GM19467 (cell line): ENCODE measurements around the gene SYT12.

Source experiments
- ATAC-seq: cut with Tn5 transposase; IDR thresholded peaks from one replicate; pipeline ENCODE4 v1.9.1; 2021; ENCODE audit warnings: mild to moderate bottlenecking, moderate library complexity; ENCODE audit not compliant: unreplicated experiment

Gene SYT12

DNA sequence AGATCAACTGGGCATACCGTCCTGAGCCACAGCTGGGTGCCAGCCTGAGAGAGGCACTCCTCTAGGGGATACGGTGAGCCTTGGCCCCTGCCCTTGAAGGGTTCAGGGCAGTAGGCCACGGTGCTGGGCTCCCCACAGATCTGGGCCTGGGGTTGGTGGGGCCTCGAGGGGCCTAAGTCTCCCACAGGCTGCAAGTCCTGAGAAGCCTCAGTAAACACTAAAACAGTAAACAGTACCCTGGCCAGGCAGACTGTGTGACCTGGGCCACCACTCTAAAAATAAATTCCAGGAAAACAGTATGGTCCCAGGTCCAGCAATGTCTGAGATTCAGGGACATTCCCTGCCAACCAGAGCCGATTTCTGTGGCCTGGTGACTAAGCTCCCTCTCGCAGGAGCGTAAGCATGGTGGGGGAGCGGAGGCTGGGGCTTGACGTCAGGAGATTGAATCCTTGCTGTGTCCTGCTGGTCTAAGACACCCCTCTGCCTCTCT is 31.5 kb downstream of the SYT12 start:
- ATAC-seq, result no peak

DNA sequence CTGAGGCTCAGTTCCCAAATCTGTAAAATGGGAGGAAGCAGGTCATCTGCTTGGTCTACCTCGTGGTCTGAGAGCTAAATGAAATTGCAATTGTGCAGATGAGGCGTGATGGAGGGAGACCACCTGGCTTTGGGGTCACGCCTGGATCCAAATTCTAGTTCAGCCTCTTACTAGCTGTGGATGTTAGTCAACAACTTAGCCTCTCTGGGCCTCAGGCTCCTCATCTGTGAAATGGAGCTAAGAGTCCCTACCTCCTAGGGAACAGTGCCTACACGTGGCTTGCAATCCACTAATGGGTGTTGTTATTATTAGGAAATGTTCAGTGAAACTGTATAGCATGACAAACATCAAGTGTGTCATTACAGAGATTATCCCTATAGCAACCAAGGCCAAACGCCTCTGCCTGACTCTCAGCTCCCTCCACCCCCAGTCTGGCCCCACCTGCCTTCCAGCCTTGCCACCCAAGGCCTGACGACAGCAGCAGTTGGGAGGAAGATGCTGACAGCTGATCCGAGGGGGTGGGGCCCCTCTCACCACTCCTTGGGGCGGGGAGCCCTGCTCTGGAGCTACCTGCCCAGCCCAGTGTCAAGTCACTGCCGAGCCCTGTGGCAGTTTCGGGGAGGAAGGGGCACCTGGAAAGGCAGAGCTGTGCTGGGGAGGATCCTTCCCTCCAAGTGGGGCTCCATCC is 32.0 kb downstream of the SYT12 start:
- ATAC-seq, result no peak

DNA sequence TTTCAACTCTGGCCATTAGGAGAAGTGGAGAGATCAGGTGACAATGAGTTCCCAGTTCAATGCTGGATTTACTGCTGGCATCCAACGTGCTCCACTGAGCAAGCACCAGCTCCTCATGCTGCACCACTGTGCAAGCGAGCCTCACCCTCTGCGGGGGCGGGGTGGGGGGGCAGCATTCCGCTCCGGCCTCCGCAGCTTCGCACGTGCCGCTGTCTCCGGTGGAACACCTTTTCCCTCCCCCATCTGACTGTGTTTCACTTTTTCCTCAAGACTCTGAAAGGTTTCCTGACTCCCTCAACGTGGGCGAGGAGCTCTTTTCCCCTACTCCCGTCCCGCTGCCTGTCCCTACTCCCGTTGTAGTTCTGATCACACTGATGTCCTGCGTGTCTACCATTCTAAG is 32.9 kb downstream of the SYT12 start:
- no peak for ATAC-seq

DNA sequence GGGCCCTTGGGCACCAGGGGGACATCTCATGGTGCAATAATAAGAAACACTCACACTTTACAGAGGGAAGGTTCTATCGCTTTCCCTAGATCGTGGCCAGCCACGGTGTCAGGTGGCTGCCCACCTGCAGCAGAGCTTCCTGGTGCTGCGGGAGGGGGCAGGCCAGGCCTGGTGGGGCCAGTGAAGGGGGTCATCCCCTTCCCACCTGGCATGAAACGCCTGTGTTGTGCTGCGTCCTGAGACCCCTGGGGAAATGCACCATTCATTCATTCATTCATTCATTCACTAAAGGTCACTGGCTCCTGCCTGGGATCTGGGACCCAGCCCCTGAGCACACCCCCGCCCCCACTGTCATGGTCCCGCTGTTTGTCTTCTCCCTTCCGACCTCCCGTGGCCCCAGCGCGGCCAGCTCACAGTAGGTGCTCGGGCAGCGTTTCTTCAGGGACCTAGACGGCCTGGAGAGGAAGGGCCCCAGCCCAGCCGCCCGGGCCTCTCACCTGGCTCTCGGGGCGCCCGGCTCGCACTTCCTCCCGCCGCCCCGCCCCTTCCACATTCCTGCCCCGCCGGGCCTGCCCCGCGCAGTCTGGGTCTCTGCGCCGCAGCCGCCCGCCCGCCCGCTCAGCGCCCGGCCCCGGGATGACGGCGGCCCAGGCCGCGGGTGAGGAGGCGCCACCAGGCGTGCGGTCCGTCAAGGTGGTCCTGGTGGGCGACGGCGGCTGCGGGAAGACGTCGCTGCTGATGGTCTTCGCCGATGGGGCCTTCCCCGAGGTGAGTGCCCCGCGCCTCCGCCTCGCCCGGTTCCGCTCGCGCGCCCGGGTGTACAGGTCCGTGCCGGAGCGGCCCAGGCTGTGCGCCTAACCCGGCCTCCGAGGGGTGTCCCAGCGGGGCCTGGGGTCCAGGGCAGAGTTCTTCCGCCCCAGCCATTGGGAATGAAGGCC is 33.6 kb downstream of the SYT12 start, which contains the start of gene RHOD:
RHOD (plus strand) TSS at position 581 of the 938 bp plus-strand sequence; CDS start at position 637, 56 bp downstream.
- no peak for ATAC-seq

DNA sequence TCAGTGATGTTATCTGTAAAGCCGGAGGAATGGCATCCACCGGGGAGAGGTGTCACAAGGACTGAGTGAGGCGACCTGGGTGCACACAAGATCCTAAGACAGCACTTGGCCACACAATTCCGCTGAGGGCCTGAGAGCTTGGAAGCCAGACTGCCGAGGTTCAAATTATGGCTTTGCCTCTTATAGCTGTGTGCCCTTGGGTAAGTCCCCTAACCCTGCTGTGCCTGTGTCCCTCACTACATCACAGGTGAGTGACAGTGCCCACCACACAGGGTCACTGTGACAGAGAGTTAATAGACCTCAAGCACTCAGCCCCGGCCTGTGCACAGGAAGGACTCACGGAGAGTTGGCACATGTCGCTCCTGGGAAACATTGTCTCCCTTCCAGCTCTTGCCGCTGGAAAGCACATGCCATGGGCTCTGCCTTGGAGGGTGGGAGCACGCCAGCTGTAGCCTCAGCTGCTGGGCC is 34.3 kb downstream of the SYT12 start:
- no peak for ATAC-seq

DNA sequence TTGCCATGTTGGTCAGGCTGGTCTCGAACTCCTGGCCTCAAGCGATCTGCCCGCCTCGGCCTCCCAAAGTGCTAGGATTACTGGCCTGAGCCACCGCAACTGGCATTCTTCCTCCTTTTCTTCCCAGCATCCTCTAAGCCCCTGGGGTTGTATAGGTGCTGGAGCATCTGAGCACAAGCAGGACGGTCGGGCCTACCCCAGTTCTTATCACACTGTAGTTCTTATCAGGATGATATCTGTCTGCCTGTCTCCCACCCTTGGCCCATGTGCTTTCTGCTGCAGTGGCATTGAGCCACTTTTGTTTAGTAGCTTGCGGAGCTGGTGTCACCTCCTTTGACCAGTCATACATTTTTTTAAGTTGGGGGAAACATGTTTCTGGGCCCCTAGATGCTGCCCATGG is 35.6 kb downstream of the SYT12 start:
- no peak for ATAC-seq

DNA sequence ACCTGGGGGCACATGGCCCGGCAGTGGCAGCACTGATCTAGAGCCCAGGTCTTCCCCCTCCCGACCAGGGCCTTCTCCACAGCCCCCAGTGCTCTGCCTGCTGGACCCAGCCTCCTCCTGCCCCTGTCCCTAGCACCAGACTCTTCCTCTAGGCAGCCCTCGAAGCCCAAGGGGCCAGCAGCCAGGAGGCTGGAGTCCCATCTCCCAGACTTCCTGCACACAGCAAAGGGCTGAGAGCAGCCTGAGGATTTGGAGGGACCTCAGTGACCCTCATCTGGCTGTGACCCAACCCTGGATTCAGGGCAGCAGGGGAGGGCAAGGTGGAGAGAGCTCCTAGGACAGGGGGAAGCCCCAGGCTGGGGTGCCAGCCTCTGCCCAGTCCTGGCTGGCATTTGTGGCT is 36.7 kb downstream of the SYT12 start:
- ATAC-seq, result no peak

DNA sequence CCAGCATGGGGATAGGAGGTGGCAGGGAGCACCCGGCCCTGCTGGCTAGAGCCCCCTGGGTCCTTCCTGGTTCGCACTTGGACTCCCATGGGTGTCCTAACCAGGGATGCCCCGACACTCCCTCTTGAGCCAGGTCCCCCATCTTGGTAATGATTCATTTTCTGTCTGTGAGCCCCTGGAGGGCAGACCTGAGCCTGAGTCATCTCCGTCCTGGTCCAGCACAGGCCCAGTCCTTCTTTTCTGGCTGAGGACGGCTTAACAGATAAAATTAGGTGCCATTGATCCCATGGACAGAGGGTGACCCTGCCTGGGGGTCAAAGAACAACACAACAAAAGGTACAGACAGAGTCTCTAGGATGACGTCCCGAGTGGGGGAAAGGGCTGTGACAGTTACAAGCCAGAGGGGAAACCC is 37.2 kb downstream of the SYT12 start:
- no peak for ATAC-seq

DNA sequence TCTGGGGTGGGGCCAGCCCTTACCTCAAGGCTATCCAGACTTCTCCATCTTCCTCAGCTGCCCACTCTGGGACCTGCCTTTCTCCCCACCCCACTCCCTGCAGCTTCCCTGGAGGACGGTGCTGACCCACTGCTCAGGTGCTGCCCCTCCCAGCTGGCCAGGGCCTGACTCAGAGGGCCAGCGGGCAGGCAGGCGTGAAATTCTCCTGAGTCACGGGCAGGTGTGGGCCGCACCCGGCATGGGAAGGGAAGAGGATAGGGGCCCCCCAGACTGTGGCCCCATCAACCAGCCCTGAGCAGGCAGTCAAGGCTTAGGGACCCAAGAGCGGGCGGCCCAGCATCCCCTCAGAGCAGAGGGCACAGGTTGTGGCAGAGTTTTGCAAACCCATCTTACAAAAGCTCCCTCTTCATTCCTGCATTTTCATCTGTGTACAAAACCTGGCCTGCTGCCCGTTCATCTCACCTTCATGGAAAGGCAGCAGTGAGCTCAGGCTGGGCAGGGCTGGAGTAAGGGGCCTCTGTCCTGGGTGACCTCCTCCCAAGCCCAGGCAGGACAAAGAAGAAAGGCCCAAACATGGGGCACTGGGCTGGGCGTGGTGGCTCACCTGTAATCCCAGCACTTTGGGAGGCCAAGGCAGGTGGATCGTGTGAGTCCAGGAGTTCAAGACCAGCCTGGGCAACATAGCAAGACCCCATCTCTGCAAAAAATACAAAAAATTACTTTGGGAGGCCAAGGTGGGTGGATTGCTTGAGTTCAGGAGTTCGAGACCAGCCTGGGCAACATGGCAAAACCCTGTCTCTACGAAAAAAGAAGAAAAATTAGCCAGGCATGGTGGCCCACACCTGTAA is 39.8 kb downstream of the SYT12 start:
- ATAC-seq, result no peak

DNA sequence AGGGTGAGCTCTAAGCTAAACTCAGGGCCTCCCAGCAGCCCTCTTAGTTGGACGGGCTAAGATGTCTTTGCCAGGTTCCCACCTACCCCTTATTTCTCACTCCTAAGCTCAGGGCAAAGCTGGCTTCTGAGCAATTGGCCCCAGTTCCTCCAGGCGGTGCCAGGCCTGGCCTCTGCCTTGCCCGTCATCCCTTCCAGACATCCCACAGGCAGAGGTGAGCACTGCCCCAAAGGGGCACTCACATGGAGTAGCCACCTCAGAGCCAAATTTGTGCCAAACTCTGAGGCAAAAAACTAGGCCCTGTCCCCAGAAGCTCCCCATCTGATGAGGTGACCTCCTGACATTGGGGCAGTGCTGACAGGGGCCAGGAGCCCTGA is 43.4 kb downstream of the SYT12 start:
- ATAC-seq, result no peak

DNA sequence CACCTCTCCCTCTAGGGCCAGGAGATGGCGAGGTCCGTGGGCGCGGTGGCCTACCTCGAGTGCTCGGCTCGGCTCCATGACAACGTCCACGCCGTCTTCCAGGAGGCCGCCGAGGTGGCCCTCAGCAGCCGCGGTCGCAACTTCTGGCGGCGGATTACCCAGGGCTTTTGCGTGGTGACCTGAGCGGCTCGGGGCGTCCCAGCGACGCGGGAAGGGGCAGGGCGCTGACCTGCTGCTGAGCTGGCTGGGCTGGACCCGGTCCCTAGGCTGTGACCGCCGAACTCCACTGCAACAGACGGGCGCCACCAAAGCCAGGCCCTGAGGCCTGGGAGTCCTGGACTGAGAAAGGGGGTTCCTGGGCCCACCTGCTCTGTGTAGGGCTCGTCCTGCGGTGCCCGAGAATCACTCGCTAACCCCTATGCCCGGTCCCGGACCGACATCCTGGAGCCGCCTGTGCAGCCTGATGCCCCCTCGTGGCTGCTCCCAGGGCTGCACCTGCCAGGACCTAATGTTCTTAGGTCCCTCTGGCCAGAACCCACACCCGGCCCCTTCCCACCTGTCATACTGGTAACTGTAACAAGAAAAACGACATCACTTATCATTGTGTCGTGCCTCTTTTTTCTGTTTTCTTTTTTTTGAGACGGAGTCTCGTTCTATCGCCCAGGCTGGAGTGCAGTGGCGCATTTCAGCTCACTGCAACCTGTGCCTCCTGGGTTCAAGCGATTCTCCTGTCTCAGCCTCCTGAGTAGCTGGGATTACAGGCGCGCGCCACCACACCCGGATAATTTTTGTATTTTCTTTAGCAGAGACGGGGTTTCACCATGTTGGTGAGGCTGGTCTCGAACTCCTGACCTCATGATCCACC is 48.7 kb downstream of the SYT12 start:
- ATAC-seq, result no peak

DNA sequence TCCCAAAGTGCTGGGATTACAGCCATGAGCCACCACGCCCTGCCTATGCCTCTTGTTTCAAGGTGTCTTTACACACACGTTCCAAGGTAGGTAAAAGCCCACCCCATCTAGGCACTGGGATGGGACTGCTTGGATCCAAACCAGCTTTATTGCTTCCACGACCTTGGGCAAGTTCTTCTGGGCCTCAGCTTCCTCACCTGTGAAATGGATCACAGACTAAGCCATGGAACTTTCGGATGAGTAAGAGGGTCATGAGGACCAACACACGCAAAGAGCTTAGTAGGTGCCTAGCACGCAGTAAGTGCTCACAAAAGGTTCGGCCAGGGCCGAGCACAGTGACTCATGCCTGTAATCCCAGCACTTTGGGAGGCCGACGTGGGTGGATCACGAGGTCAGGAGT is 49.4 kb downstream of the SYT12 start:
- ATAC-seq, result no peak

DNA sequence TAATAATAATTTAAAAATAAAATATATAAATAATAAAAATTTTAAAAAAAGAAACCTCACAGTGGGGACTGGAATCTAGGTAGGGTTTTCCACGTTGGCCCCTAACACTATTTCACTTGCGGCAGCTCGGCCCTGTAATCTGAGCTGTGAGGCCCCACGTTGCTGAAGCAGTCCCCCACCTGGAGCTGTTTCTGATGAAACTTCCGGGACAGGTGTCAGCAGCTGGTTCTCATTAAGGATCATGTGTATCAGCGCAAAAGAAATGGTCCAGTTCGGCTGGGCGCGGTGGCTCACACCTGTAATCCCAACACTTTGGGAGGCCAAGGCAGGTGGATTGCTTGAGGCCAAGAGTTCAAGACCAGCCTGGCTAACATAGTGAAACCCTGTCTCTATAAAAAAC is 51.0 kb downstream of the SYT12 start:
- no peak for ATAC-seq

DNA sequence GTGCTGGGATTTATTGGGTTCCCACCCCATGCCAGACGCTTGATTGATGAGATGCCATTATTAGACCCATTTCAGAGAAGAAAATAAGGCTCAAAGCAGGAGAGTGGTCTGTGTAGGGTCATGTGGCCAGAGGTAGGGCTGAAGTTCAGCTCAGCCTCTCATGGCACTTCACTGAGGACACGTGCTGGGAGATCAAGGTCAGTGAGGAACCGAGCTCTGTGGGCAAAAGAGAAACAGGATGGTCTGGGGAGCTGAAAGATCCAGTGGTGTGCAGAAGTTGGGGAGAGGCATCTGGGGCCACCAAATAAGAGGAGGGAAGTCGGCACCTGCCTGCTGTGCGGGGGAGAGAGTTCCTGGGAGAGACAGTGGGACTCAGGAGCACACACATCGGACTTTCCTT is 53.3 kb downstream of the SYT12 start:
- no peak for ATAC-seq

DNA sequence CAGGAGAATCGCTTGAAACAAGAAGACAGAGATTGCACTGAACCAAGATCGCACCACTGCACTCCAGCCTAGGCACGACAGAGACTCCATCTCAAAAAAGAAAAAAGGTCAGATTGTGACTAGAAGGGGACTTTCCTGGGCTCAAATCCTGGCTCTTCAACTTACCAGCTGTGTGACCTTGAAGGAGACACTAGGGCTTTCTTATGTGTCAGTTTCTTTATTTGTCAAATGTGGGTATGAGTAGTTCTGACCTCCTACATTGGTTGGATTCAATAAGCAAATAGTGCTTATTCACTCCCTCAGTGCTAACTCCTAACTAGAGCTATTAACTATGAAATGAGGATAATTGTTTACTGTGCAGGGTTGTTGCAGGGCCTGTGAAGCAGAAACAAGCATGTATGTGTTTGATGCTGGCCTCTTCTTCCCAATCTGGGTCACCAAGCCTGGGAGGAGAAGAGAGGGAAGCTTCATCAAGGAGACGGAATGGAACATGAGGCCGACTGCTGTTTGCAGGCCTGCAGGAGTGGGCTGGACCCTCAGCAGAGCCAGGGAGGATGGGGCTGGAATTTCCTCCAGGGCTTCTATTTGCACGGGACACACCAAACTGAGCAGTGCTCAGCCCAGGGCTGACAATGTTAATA is 56.3 kb downstream of the SYT12 start:
- no peak for ATAC-seq

DNA sequence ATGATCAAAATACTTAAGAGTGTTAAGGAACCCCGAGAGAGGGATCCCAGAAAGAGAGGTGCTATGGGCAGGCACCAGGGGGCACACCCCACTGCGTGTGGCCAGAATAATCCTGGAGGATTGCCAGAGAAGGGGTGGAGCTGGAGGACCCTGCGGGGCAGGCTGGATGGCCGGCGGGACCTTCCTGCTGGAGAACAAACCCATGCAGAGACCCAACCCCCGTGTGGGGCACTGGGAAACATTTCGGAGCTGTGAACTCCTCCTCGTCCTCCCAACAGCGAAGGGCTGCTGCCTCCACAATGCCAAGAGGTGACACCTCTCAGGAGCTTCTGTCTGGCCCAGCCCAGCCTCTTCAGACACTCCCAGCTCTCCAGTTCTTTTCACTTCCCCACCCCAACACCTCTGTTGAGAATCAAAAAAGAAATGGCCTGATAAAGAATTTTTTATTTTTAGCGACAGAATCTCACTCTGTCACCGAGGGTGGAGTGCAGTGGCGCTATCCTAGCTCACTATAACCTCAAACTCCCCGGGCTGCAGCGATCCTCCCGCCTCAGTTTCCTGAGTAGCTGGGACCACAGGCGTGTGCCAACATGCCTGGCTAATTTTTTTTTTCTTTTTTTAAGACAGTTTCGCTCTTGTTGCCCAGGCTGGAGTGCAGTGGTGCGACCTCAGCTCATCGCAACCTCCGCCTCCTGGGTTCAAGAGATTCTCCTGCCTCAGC is 59.3 kb downstream of the SYT12 start:
- no peak for ATAC-seq

DNA sequence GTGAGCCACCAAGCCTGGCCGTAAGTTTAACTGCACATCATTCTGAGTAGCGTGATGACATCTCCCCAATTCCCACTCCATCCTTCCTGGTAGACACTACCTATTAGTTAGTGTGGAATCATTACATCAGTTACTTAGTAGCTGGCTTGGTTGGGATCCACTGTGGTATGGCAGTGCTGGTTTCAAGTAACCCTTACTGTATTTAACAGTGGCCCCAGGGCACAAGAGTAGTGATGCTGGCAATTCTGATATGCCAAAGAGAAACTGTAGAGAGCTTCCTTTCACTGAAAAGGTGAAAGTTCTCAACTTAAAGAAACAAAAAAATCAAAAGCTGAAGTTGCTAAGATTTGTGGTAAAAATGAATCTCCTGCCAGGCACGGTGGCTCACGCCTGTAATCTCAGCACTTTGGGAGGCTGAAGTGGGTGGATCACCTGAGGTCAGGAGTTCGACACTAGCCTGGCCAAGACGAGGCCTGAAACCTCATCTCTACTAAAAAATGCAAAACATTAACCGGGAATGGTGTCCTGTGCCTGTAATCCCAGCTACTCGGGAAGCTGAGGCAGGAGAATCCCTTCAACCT is 60.9 kb downstream of the SYT12 start:
- ATAC-seq, result no peak

DNA sequence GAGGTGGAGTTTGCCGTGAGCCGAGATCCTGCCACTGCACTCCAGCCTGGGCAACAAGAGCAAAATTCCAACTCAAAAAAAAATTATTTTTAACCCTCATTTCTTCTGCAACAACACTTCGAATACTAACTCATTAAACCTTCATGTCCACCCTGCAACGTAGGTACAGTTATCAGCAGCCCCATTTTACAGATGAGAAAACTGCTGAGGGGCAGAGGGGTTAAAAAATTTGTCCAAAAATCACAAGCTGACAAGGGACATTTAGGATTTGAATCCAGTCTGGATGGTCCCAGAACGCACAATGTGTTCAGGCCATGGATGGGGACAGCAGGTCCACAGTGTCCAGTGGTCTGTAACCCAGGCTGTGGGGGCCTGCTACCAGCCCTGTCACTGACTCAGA is 62.7 kb downstream of the SYT12 start:
- no peak for ATAC-seq

DNA sequence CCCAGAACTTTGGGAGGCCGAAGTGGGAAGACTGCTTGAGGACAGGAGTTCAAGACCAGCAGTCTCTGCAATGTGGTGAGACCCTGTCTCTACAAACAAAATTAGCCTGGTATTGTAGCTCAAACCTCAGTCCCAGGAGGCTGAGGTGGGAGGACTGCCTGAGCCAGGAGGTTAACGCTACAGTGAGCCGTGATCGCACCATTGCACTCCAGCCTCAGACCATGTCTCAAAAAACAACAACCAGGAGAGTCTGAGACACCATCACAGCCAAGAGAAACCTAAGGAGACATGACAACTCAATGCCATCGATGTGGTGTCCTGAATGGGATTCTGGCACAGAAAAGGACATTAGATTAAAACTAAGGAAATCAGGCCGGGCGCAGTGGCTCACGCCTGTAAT is 67.8 kb downstream of the SYT12 start:
- no peak for ATAC-seq
